Fibroblast of gingiva (primary cell): ENCODE data around the gene SMIM36.
A peak's percentile ranks its signal among the peaks of the same experiment; 100 is the strongest.
"Not testable (repeated sequence)": the region's sequence is repeated elsewhere in the genome, so short reads cannot be mapped to it uniquely, and the experiment has no call there.

ENCODE experiments used
- DNase-seq: peaks from one replicate; pipeline ENCODE4 v3.0.0-alpha.2; 2011; ENCODE audit warnings: low read depth

SMIM36 gene

DNA sequence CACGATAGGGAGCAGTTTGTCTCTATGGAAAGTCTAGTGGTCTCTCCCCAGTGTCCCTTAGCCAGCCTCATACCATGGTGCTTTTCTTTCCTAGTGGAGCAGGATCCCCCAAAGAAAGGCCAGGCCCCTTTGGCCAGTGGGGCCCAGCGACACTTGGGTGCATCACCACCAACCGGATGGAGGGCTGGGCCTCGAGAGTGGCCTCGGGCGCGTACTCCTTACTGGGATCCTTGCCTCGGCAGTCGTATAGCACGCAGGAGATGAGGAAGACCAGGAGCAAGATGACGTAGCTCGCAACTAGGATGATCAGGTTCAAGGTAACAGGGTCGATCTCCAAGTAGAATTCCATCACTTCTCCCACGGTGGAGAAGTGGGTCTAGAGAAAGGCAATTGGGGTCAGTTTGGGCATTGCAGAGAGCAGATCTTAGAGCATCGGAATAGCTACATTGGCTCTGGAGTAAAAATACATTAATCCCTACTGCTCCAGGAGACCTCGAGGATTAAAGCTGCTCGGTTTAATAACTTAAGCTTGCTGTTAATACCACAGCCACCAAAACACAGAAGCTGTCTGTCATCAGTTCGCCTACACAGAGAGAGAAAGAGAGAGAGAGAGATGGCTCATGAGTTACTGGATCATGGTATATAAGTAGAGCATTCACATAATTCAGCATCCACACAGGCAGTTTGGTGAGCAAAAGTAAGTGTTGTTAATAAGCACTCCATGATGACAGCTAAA is at the start of gene SMIM36:
Gene SMIM36 (minus strand): TSS at position 467 of the 736 bp plus-strand sequence.
- no peak for DNase-seq

DNA sequence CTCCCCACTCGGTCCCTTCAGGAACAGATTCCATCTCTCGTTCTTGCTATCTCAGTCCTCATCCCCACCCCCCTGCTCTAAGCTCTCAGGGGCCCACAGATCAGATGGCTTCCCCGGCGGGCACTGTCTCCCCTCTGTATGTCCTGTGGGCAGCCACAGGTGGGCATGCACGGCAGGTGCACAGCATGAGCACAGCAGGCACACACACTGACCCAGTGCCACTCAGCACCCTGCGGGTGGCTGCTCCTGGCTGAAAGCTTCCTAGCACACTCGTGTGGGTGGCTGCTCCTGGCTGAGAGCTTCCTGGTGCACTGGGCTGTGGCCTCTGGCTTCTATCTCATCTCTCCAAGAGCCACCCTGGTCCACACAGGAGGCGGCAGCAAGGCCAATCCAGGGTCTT is 44.5 kb upstream of the SMIM36 start:
- no peak for DNase-seq

- no peak for DNase-seq
Observed at GRCh38 chr17:55549140-55549539, 37.9 kb upstream of the SMIM36 start.

- no peak for DNase-seq
Observed at GRCh38 chr17:55546991-55547664, 35.9 kb upstream of the SMIM36 start.

GRCh38 chr17:55546481-55546880 is 35.2 kb upstream of the SMIM36 start:
- no peak for DNase-seq

DNA sequence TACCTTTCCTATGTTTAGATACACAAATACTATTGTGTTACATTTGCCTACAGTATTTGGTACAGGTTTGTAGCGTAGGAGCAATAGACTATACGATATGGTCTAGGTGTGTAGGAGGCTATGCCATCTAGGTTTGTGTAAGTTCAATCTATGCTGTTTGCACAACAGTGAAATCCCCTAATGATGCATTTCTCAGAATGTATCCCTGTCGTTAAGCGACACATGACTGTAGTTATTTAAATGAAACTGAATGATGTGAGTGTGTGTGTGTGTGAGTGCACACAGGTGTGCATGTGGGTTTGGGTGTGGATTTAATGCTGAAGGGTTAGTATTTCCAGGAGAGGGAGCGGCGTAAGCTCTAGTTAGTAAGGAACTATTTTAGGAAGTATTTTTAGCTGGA is 34.6 kb upstream of the SMIM36 start:
- DNase-seq, result no peak

- no peak for DNase-seq
Observed at GRCh38 chr17:55543709-55544108, 32.5 kb upstream of the SMIM36 start.

- no peak for DNase-seq
Observed at GRCh38 chr17:55540414-55541091, 29.3 kb upstream of the SMIM36 start.

- no peak for DNase-seq
Observed at GRCh38 chr17:55536205-55536604, 25.0 kb upstream of the SMIM36 start.

DNA sequence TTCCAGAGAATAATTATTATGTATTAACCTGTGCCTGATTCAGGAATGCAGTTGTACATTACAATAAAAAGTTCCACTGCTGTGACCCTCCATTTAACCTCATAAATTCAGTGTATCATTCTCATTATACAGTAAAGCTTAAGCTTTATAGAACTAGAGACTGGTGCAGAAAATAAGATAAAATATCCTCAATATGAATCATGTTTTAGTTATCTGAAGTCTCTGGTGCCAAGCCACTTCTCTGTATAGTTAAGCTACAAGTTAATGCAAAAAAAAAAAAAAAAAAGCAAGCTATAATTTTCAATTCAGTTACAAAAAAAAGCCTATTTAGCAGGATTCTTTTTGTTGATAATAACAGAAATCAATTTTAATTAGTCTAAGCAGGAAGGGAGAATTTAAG is 22.4 kb upstream of the SMIM36 start:
- DNase-seq, result no peak

GRCh38 chr17:55532670-55533069 is 21.4 kb upstream of the SMIM36 start:
- DNase-seq, result no peak

DNA sequence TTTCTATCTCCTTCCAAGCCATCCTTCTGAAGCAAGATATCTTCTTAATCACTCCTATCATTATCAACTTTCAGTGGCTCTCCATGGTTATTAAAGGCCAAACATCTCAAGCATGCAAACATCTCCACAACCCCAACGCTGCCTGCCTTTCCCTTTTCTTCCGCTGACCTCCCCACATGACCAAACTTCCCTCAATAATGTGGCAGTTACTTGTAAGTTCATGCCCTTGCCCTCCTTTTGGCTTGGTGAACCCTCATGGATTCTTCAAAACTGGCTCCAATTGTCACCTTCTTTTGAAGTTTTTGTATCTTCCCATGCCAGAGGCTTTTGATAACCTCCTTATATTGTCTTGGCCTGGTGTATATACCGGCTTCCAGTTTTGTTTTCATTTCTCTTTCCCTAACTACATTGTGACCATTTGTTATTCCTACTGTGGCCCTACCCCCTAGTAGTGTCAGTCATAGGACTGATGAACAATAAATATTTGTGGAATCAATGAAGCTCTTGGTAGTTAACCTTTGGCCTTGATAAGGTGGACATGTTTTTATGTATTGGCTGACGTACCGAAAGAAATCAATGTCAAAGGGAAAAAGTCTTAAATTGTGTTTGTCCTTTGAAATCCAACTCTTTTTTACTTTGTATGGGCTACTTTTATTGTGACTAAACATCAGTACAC is 19.9 kb upstream of the SMIM36 start:
- no peak for DNase-seq

DNA sequence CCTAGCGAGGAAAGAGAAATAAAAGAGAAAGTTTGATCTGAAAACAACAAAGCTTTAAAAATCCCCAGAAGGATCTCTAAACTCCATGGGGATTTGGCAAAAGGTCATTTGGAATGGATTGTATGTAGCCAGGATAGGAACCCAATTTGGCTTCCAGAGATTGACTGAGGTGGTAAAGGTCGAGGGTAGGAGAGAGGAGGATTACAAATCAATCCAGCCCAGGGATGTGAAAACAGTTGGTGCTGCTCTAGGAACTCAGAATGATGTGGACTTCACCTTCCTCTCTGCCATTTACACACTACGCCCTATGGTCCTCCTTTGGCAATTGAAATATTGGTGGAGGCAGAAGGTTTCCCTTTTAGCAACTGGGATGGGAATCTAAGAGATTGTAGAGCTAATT is 18.8 kb upstream of the SMIM36 start:
- no peak for DNase-seq

DNA sequence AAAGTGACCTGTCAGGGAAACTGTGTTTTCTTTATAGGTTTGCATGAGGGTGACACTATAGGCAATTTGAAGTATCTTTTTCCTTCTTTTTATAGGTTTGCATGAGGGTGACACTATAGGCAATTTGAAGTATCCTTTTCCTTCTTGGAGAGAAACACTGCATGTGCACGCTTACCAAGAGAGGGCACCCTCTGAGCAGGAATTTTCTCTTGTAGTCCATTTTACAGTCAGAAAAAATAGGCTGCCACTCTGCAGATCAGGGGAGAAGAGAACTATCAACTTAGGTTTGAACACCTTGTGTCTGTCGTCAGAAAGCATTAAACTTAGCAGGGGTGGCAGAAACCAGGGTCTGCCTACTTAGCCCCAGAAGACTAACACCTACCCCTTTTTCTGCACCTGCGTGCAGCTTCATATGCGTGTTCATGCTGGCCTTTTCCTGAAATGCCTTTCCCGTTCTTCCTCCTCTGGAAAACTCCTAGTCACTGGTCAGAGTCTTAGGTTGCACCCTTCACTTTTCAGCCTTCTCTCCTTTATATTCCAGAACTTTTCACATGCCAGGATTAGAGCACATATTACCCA is 16.4 kb upstream of the SMIM36 start:
- DNase-seq, result peak; percentile 62

DNA sequence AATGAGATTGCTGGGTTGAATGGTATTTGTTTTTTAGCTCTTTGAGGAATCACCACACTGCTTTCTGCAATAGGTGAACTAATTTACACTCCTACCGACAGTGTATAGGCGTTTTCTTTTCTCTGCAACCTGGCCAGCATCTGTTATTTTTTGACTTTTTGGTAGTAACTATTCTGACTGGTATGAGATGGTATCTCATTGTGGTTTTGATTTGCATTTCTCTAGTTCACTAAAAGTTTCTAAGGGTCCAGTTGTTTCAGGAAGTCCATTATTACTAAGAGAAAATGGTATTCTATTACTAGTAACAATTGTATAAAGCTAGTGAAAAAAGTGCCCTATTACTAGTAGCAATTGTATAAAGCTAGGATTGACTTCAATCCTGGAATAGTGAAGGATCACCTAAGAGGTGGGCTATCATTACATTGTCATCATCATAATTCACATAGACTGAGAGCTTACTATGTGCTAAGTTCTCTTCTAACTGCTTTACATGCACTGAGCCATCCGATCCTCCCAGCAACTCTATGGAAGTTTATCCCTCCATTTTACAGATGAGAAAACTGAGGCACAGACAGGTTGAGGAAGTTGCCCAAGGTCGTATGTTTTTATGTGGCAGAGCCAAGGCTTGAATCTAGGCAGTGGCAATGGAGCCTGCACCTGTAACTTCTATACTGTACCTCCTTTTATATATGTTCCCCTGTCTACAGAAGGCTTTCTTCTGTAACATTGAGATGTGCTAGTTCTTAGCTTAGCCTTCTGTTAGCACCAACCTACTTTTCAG is 13.4 kb upstream of the SMIM36 start:
- no peak for DNase-seq

DNA sequence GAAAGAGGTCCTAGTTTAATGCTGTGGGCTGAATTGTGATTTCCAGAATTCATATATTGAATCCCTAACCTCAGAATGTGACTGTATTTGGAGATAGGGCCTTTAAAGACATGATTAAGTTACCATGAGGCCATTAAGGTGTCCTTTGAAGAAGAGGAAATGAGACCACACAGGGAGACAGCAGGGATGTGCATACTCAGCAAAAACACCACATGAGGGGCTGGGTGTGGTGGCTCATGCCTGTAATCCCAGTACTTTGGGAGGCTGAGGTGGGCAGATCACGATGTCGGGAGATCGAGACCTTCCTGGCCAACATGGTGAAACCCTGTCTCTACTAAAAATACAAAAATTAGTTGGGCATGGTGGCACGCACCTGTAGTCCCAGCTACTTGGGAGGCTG is 11.8 kb upstream of the SMIM36 start:
- DNase-seq, result not testable (repeated sequence)

- DNase-seq, result no peak
Observed at GRCh38 chr17:55521186-55521585, 9.9 kb upstream of the SMIM36 start.

DNA sequence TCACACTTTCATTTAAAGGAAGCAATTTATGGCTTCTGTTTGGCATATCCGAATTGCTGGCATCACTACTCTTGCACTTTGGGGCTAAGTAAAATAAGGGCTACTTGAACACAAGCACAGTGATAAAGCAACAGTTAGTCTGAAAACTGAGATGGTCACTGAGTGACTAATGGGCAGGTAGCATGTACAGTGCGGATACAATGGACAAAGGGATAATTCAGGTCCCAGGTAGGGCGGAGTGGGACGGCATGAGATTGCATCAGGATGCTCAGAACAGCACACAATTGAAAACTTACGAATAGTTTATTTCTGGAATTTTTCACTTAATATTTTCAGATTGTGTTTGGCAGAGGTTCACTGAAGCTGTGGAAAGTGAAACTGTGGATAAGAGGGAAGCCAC is 9.2 kb upstream of the SMIM36 start:
- DNase-seq, result no peak

DNA sequence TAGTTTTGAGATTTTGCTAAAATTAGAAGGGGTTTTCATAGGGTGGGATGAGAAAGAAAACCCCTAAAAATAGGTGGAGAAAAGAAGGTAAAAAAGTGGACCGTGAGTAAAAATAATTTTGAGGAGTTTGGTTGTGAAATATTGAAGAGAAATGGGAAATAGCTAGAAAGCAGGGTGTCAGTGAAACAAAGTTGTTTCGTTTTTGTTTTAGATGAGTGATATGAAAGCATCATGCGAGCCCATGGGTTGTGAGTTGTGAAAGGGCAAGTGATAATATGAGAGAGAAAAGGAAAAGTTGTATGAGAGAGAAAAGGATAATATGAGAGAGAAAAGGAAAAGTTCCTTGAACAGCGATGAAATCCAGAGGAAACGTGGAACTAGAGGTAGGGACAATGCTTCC is 7.3 kb upstream of the SMIM36 start:
- DNase-seq, result no peak

DNA sequence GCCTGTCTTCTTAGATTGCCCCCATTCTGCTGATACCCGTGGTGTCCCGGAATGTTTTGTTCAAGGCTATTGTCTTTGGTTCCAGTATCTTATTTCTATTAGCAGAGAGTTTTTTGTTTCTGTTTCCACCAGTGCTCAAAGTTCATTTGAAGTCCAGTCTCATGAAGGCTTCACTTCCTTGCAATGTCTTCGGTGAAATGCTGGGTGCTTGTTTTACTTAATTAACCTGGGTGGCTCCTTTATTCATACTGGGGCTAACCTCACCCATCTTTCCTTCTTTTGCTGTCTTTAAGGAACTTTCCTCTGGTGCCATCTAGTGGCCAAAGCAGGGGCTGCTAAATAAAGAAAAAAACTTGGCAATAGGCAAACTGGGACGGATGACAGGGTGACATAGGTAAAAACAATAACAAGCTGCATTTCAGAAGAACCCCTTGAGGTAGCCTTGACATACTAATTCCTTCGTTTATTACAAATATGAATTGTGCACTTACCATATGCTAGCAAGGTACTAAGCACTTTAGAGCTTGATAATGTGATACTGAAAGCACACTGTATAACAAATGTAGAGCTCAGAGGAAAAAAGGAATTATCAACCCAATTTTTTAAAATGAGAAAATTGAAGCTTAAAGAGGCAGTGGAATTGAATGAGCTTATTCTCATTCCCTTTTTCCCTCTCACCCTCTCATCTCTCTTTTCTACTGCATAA is 2.8 kb upstream of the SMIM36 start:
- DNase-seq, result peak; percentile 42

DNA sequence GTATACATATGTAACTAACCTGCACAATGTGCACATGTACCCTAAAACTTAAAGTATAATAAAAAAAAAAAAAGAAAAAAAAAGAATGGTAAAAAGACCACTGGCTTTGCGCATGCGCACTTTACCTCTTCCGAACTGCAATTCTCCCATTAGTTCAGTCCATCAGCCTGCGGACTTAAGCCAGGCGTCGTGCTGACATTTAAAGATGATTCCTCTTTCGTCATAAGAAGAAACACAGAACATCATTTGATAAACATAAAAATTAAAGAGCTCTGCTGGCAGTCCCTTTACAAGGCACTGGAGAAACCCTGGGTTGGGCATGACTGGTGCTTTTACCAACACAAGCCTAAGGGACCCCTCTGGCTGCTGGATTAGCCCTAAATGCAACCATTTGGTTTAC is 3.6 kb downstream of the SMIM36 start:
- not testable (repeated sequence) for DNase-seq
